HG02852 (cell line): ENCODE data around the gene EPG5.
"Not testable (repeated sequence)": the region's sequence is repeated elsewhere in the genome, so short reads cannot be mapped to it uniquely, and the experiment has no call there.

Source experiments
- ATAC-seq: cut with Tn5 transposase; IDR thresholded peaks from one replicate; pipeline ENCODE4 v1.9.1; 2021; ENCODE audit warnings: mild to moderate bottlenecking, moderate library complexity; ENCODE audit not compliant: unreplicated experiment

Gene EPG5

DNA sequence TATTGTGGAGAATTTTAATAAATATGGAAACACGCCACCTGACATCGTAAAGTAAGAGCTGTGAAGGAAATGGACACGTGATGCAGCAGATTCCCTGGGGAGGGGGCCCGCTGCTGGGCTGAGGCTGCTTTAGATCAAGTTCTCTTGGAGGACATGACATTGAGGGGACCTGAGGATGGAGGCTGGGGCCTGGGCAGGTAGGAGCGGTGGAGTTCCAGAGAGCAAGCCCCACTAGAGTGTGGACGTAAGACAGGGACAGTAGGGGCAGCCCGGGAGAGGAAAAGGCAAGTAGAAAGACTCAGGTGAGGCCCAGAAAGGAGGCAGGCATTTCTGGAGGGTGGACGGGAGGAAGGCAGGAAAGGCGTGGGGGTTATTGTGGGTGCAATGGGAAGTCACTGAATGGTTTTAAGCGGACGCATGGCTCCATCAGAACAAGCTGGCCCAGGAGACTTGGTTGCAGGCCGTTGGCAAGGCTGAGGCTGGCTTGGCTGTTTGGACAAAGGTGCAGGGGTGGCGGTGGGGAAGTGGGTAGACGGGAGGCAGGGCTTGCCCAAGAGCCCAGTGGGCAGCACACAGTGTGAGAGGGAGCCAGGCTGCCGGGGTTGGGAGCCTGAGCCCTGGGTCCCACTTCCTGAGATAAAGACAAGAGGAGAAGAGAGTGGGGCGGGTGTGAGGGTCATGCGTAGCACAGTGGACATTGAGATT is 125.9 kb downstream of the EPG5 start:
- ATAC-seq = no peak

DNA sequence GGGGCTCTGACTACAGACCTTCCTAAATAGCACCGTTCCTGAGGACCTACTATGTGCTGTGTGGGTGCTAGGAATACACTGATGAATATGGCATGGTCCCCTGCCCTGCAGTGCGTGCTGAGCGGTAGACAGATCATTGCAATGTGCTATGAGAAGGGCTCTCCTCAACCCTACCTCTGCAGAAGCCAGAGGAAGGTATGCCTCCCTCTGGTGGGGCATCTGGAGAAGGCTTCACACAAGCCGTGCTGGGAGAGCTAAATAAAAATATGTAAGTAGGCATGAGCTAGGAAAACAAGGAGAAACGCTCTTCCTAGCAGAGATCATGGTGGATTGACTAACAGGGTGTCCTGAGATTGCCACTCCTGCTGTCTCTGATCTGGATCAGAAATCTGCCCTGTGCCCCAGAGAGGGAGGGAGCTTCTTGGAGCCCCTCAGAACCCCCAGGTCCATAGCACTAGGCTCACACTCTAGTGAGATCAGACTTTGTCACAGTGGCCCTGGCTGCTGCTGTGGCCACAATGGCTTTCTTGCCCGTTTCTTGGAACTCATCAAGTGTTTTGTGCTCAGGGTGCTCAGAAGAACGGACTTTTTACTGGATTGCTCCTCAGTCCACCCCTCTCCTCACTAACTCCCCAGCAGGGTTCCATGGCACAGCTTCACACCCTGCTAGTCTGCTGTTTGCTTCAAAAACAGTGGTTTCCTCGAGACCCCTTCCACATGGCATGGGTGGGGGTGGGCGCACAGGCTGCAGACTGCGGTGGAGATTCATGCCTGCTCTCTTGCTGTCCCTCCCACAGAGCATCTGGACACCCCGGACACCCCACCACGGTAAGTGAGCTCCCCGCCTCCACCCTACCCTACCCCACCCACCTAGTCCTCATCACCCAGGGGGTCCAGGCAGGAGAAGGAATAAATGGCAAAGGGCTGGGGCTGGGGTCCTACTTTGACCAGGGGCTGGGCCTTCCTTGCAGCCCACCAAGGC is 127.4 kb downstream of the EPG5 start:
- ATAC-seq = no peak

DNA sequence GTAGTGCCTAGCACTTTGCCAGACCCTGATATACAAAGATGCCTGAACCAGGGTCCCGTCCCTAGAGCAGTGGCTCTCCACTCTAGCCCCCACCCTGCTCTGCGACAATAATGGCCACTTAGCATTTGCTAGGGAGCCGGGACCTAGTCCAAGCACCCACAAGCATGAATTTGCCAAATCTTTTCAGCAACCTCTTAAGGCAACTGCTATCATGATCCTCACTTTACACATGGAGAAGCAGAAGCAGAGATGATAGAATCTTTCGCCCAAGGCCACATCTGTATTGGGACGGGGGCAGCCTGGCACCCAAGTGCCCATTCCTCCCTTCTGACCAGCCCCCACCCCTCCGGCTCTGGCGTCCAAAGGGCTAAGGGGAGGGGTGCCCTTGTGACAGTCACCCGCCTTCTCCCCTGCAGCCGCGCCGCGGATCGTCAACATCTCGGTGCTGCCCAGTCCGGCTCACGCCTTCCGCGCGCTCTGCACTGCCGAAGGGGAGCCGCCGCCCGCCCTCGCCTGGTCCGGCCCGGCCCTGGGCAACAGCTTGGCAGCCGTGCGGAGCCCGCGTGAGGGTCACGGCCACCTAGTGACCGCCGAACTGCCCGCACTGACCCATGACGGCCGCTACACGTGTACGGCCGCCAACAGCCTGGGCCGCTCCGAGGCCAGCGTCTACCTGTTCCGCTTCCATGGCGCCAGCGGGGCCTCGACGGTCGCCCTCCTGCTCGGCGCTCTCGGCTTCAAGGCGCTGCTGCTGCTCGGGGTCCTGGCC is 128.6 kb downstream of the EPG5 start:
- ATAC-seq = no peak

DNA sequence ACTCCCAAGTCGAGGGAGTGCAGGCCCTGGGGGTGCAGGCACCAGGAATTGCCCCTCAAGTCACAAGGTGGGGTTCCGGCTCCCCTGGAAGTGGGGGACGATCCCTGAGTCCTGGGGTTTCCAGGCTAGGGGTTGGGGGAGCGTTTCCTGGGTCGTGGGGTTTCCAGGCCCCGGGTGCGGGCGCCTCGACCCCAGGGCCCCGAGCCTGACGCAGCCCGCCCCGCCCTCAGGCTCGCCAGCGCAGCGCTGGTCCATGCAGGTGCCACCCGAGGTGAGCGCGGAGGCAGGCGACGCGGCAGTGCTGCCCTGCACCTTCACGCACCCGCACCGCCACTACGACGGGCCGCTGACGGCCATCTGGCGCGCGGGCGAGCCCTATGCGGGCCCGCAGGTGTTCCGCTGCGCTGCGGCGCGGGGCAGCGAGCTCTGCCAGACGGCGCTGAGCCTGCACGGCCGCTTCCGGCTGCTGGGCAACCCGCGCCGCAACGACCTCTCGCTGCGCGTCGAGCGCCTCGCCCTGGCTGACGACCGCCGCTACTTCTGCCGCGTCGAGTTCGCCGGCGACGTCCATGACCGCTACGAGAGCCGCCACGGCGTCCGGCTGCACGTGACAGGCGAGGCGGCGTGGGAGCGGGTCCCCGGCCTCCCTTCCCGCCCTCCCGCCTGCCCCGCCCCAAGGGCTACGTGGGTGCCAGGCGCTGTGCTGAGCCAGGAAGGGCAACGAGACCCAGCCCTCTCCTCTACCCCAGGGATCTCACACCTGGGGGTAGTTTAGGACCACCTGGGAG is 129.7 kb downstream of the EPG5 start:
- no peak for ATAC-seq

DNA sequence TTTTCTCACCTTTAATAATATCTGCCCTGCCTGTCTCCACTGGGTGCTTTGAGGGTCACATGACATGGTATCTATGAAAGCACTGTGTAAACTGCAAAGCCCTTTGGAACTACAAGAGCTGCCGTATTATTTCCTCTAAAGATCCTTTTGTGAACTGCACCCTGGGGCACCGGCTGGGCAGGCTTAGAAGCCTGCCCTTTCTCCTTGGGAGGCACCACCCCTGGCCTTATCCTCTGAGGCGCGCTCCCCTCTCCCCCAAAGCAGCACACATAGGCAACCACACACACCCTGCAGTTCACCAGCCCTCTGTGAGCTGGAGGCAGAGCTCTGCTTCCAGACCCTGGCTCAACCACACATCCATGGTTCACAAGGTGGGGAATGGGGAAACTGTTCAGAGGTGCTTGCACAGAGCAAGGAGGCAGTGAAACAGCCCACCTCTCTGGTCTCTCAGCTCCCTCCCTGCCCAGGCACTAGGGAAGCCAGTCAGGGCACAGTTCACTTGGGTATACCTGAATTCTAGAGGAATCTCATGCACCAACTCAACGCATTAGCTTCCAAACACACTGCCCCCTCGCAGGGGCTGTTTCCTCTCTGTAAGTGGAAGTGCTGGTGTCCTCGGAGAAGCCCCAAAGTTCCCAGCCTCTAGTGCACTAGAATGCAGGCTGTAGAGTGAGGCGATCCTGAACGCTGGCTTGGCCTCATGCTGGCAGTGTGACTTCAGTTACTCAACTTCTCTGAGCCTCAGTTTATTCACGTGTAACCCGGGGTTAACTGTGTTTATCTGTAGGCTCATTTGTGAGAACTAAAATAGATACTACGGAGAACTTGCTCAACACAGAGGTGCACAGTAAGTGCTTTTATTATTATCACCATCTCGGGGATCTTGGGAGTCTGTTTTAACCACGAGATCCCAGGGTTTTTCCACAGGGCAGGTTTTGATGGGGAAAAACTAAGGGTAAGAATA is 130.6 kb downstream of the EPG5 start:
- ATAC-seq = no peak

DNA sequence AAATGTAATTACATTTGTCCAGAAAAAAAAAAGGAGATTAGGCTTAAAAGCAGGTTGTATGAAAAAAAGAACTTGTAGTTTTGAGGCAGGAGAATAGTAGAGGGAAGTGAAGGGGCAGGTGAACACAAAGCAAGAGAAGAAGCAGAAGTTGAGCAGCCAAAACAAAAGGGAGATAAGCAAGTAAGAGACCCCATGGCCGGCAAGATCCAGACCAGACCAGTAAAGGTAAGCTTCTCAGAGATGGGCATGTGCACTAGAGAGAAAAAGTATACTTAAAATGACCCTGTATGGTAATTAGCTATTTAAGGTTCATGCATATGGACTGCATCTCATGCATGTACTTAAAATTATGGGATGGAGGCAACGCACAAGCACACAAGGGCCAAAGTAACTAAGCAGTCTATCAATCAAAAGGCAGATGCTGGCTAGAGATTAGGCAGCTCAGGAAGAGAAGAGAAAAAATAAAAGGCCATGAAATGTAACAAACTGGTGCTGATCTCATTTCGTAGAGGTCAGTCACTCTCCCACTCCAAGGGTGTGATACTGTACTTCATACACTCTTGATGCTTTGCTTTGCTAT is 132.0 kb downstream of the EPG5 start:
- ATAC-seq = no peak

DNA sequence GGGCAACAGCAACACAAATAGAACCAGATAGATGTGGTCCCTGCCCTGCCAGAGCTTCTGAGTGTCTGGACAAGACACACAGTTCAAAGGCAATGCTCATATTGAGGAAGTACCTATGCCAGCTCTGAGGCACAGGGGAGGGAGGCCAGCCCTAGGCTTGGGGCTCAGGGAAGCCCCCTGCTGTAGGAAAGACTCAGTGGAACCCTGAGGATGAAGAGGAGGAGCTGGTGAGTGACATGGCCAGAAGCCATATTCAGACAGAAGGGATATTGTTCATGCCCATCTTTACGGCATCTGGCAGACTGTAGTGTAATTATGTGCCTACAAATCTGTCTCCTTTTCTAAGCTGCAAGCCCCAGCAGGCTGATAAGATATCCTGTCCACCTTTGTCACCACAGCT is 132.8 kb downstream of the EPG5 start:
- ATAC-seq = no peak

DNA sequence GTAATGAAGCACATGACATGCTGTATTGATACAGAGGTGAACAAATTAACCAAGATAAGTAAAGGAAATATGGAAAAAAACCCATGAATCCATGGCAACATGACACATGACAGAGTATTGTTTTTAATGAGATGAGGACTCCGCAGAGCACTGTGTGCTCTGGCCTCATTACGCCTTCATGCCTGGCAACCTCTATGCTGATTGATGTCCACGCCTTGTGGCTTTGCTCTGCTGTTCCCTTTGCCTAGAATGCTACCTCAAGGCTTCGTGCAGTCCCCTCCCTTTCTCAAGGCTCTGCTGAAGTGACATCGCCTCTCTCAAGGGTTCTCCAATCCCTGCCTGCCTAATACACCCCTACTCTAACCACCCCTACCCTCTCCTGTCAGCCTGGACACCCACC is 133.3 kb downstream of the EPG5 start:
- ATAC-seq = no peak

DNA sequence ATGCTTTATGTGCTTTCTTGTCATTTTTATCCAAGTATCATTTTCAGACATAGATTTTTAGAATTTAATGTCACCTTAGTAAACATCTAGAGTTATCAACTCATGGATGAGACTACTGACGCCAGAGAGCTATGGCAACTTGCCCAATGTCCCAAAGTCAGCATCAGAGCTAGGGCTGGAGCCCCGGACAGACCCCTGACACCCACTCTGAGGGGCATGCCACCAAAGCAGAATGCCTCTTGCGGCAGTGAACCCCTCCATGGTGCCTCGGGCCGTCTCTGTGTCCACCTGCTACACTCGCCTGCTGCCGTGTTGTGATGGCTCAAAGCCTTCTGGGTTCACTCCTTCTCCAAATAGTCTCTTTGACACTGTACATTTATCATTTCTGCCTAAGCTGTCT is 136.2 kb downstream of the EPG5 start:
- no peak for ATAC-seq

DNA sequence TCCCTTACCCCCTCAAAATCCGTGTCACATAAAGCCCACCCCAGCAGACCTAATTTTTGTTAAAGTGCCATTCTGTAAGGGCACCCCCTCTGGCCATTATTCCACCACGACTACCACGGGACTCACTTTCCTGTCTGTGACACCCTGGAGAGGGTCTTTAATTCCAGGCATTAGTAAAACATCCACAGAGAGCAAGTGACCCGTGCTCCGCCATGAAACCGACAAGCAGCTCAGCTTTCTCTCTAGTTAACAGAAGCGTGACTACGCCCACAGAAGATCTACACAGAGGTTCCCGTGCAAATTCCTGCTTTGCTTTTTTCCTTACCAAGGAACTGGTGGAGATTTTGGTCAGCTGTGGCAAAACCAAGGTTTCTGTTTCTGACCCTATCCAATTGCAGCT is 137.3 kb downstream of the EPG5 start:
- no peak for ATAC-seq

DNA sequence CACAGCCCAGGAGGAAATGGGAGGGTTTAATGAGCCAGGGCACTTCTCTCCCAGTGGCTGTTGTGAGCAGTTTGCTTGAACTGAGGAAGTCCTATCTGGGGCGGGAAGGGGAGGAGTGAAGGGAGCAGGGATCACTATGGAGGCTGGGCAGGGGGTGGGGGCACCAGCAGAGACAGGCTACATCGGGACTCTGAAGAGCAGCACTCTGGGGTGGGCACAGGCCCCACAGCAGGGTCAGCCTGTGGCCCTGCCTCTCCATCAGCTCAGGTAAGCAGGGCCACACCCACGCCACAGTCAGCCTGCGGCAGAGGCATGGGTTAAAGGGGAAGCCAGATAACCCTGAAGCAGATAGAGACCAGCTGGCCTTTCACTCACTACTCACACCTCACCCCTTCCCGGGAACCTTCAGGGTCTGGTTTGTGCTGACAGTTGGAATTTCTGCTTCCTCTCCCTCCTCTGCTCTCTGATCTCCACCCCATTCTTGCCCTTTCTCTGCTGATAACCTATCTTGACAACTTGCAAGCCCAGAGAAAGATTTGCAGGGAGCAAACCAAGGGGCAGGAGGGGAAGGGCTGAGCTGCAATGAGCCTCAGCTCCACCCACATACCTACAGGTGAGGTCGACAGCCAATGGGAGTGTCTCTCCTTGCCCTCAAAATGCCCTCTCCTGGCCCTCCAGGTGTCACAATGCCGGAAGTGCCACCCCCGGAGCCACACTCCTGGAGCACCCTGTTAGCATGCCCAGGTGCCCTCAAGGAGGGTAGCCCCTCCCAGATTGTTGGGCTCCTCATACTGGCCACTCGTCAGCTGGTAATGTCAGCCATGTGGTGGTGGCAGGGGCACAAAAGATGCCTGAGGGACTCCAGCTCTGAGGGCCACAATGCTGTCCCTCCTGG is 138.0 kb downstream of the EPG5 start:
- no peak for ATAC-seq

DNA sequence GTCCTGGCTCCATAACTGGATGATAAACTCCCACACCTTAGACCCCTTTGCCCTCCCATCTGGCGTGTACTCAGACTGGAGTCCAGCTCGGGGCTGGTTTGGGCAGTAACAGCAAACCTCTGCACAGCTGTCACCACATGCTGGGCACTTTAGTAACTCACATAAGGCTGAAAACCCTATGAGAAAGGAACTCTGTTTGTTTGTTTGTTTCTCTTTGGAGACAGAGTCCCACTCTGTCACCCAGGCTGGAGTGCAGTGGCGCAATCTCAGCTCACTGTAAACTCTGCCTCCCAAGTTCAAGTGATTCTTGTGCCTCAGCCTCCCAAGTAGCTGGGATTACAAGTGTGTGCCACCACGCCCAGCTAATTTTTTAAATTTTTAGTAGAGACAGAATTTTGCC is 140.4 kb downstream of the EPG5 start:
- not testable (repeated sequence) for ATAC-seq

DNA sequence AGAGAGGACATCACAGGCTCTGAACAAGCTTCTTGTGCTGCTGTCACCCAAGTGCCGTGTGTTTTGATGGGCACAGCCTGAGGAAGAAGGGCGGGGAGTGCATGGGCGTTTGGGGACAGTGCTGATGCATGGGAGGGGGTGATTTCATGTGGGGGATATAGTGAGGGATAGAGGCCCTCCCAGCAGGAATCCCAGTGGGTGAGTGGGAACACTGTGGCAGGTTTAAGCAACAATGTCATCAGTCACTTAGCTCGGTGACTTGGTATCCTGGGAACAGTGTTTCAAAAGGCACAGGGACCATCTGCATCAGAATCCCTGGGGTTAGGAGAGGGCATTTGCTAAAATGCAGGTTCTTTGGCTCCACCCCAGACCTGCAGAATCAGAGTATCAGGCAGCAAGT is 141.0 kb downstream of the EPG5 start:
- ATAC-seq = no peak

DNA sequence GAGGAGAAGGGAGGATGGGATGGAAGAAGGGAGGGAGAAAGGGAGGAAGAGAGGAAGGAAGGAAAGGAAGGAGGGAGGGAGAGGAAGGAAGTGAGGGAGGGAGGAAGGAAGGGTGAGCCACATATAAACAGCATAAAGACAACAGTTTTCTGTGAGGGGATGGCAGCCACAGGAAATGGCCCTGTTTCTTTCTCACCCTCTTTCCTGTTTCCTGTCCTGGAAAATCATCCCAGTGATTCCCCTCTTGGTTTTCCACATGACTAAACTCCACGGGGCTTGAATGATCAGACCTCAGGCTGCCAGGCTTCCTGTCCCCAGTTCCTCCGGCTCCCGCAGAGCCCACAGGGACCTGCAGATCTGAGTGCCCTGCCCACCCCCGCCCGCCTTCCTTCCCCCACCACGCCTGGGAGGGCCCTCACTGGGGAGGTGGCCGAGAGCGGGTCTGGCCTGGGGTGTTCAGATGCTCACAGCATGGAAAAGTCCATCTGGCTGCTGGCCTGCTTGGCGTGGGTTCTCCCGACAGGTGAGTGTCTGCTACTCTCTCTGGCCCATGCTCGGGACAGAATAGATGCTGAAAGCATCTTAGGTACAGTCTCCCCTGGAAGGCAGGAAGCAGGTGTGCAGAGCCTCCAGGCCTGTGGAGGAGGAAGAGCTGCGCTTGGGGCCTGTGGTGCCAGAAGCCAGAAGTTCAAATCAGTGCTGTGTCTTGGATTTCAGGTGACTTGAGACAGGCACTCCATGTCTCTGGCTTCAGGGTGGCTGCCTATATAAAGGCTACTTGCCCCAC is 141.7 kb downstream of the EPG5 start, which contains the start of gene SIGLEC15:
TSS of gene SIGLEC15 (plus strand) at position 418 of the 787 bp plus-strand sequence. CDS start at position 472, 54 bp downstream.
- no peak for ATAC-seq

DNA sequence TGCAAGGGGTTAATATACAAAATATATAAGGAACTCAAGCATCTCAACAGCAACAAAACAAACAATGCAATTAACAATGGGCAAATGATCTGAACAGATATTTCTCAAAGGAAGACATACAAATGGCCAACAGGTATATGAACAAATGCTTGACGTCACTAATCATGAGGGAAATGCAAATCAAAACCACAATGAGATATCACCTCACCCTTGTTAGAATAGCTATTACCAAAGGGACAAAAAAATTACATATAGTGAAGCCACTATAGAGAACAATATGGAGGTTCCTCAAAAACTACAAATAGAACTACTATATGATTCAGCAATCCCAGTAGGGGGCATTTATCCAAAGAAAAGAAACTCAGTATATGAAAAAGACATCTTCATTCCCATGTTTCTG is 145.4 kb downstream of the EPG5 start:
- ATAC-seq = no peak

DNA sequence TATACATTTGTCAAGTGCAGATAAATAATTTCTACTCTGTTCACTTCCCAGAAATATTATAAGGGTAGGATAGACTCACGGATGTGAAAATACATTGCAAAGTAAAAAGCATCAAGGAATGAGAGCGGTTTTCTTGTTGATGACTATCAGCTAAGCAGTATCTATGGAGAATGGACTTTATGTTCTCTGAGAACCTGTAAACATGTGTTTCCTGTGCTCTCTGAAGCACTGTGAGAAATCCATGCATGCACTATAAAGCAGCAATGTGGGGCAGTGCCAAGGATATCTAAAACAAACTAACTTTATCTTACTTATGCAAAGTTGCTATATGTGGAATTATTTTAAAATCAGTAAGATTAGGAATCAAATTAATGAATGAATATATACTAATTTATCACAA is 146.1 kb downstream of the EPG5 start:
- ATAC-seq = no peak

DNA sequence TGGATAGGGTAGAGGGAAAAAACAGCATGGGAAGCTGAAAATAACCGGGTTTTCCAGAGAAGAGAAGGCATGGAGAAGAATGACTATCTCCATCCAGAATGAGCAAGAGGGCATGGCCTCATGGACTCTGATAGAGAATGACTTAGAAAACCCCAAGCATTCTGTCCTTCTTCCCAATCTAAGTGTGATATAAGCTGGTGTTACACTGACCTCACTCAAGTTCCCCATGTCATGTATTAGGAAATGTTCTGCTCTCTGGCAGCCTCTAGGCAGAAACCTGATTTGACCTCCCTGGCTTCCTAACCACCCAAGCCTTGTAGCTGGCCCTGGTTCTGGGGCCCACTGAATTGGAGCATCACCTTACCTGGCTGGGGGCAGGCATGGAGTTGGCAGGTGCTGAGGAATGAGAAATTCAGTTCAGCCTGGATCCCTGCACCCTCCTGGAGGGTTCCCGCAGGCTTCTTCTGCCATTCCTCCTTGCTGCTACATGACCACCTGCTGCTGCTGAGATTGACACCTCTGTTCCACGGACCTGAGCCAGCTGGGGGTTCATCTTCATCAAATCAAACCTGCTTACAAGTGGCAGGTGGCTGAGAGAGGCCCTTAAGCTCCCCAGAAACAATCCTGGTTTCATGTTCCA is 146.9 kb downstream of the EPG5 start:
- no peak for ATAC-seq
